ENCODE measurements around the gene OR1C1.
"Not testable (repeated sequence)": the region's sequence is repeated elsewhere in the genome, so short reads cannot be mapped to it uniquely, and the experiment has no call there.

OR1C1 gene

GRCh38 chr1:247760456-247760855 lies at the start of gene OR1C1:
OR1C1 (minus strand) TSS chr1:247760556; CDS start chr1:247758406, 2,150 bp downstream.
- DNase-seq = no peak

- no peak for DNase-seq
Observed at GRCh38 chr1:247797518-247797917, 37.2 kb upstream of the OR1C1 start.

GRCh38 chr1:247769603-247770002 lies 9.2 kb upstream of the OR1C1 start:
- no peak for DNase-seq

GRCh38 chr1:247754311-247754710 lies 6.0 kb downstream of the OR1C1 start:
- DNase-seq = not testable (repeated sequence)

- DNase-seq = no peak
Observed at GRCh38 chr1:247749870-247750269, 10.5 kb downstream of the OR1C1 start.

GRCh38 chr1:247748041-247748440 lies 12.3 kb downstream of the OR1C1 start, which contains the start of gene OR14A2:
OR14A2 (minus strand) TSS chr1:247748141.
- DNase-seq = no peak

- DNase-seq = no peak
Observed at GRCh38 chr1:247747616-247748015, 12.7 kb downstream of the OR1C1 start.

- DNase-seq = no peak
Observed at GRCh38 chr1:247746391-247746935, 13.9 kb downstream of the OR1C1 start.

GRCh38 chr1:247742215-247742760 lies 18.1 kb downstream of the OR1C1 start:
- DNase-seq = not testable (repeated sequence)

- DNase-seq = no peak
Observed at GRCh38 chr1:247741756-247742155, 18.6 kb downstream of the OR1C1 start.

GRCh38 chr1:247740721-247741120 lies 19.6 kb downstream of the OR1C1 start:
- no peak for DNase-seq

GRCh38 chr1:247738315-247738714 lies 22.0 kb downstream of the OR1C1 start, which contains the start of gene OR14K1:
OR14K1 (plus strand) TSS chr1:247738615; CDS start chr1:247738615, 0 bp downstream.
- no peak for DNase-seq

- DNase-seq = no peak
Observed at GRCh38 chr1:247721222-247721621, 39.1 kb downstream of the OR1C1 start.

GRCh38 chr1:247716546-247716945 lies 43.8 kb downstream of the OR1C1 start, which contains the start of gene OR6F1:
OR6F1 (minus strand) TSS chr1:247716646; CDS start chr1:247712755, 3,891 bp downstream.
- DNase-seq = no peak

GRCh38 chr1:247713753-247714152 lies 46.6 kb downstream of the OR1C1 start:
- DNase-seq = no peak

- not testable (repeated sequence) for DNase-seq
Observed at GRCh38 chr1:247710681-247711080, 49.7 kb downstream of the OR1C1 start.

Data from NCI-H2107 (cell line).